22Rv1 (cell line): ENCODE data around the gene STX11.

ENCODE experiments used
- CTCF ChIP-seq: fragments of 450-650 bp; IDR thresholded peaks from 2 replicates; pipeline ENCODE4 v1.5.1; 2017; ENCODE audit warnings: mild to moderate bottlenecking
- ZFX ChIP-seq: fragments of 450-650 bp; IDR thresholded peaks from 2 replicates; pipeline ENCODE4 v1.6.1; 2017; ENCODE audit warnings: antibody characterized with exemption, borderline replicate concordance

DNA sequence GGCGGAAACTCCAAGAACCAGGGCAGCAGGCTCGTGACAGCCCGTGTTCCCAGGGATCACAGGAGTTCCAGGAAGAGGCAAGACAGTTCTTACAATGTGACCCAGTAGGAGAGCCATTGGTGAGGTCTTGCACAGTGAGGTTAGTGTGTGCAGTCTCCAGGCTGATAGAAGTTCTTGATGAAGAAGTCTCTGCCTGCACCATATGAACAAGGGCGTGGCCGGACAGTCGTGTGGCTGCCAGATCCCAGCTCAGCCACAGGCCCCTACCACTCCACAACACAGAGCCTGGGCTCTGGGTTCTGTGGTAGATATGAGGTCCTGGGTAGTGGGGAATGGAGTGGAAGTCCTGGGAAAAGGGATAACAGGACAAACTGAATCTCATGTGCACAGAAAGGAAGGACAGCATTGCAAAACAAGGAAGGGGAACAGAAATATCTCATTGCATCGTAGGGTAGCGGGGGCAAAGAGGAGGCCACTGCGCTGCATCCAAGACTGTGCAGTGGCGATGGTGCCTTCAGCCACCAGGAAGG is 65.2 kb downstream of the STX11 start:
- TF ChIP-seq CTCF = no peak
- no peak for TF ChIP-seq ZFX
